GM12875 (cell line): ENCODE results near the gene DBX1.

Experiments
- H3K4me3 ChIP-seq: one replicate; pipeline ENCODE4 v1.5.1; 2011; ENCODE audit warnings: low read depth, low read length, control low read depth
- CTCF ChIP-seq: IDR thresholded peaks from 2 replicates; pipeline ENCODE4 v1.5.1; 2011; ENCODE audit warnings: low read depth, mild to moderate bottlenecking, control low read depth, inconsistent platforms, low read length, moderate library complexity, borderline replicate concordance; ENCODE audit not compliant: insufficient read depth

The DBX1 gene

GRCh38 chr11:20159466-20160381 lies 551 bp downstream of the DBX1 start:
- no peak overlapping the region for H3K4me3 ChIP-seq
- TF ChIP-seq CTCF: no peak

DNA sequence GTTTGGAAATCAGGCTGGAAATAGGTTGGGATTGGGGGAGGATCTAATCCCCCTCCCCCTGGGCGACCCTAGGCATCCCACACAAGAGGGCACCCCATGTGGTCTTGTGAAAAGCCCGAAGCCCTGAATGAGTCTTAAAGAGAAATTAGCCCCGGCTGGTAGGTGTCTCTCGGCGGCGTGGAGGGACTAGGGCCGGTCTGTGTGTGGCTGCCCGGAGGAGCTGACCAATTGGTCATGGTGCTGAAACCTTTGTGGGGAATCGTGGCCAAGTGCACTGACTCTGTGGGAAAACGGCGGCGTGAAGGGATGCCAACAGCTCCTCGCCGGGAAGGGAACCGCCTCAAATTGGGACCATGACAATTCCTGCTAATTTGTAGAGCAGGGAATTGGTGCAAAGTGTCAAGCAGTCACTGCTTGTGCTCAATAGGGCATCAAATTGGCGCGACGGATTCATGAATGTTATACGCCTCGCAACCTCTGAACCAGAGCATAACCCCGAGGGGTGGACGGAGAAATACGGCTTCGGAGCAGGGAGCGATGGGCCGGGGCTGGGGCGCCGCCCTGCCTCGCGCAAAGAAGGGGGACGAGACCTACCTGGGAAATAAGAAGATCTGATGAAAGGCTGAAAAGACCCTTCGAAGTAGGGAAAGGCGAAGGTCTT lies 1.5 kb downstream of the DBX1 start:
- TF ChIP-seq CTCF: no peak
- no peak overlapping the region for H3K4me3 ChIP-seq

- TF ChIP-seq CTCF: no peak
- no peak overlapping the region for H3K4me3 ChIP-seq
These were observed 2.5 kb downstream of the DBX1 start for GRCh38 chr11:20157728-20158127.

- TF ChIP-seq CTCF: no peak
- no peak overlapping the region for H3K4me3 ChIP-seq
These were observed 3.2 kb downstream of the DBX1 start for GRCh38 chr11:20156876-20157613.

DNA sequence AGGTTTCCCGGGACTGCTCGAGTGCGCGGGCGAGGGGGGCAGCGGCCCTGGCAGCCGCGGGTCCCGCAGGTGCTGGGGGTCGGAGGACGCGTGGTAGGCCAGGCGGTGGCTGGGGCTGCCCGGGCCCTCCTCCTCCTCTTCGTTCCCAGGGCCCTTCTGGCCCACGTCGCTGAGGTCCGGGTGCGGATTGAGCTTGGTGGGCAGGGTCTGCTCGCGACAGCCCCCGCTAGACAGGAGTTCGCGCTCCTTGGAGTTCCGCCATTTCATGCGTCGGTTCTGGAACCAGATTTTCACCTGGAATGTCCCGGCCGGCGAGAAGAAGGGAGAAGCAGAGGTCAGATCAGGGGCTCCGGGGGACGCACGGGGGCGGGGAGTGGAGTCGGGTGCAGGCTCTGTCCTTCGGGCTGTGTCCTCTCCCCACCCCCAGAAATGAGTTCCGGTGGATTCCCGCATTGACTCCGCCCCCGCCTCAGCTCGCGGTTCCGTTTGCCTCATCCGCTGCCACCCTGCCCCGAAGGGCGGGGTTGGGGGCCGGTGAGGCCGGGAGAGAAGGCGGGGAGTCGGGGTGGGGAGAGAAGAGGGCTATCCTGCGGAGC lies 3.9 kb downstream of the DBX1 start:
- no peak overlapping the region for H3K4me3 ChIP-seq
- TF ChIP-seq CTCF: no peak

DNA sequence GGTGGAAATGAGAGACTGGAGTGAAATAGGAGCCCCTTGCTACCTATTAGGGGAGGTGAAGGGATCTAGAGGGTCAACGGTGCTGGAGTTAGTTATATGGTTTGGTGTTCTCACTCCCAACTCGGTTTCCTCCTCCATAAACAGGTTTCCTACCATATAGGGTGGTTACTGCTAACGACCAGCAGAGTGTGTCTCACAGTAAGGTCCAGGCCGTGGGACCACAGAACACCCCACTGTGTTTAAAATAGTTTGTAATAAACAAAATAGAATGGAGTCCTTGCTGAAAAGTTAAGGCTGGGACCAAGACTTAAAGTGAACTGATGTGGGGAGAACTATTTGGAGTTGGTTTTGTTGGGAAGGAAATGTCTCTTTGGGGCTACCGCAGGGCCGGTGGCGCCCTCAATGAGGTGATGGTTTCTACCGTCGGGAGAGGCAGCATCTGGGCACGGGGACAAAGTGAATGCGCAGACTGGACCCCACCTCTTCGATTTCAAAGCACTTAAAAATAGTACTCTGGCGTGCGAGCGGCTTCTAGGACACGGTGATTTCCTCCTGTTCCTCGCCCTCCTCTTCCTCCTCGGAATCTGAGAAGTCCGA lies 4.5 kb downstream of the DBX1 start:
- TF ChIP-seq CTCF: no peak
- H3K4me3 ChIP-seq: no peak overlapping the region
